Natural killer cell treated with Interleukin-12 subunit alpha and Interleukin-12 subunit beta and Interleukin-15 and Interleukin-18, amount 100 ng/mL, for 72 hours (primary cell): ENCODE measurements around the gene DDIT3. TPM values are rescaled to one million over a fixed set of nuclear protein-coding genes. Genes with fewer than 3 reads are reported as not detected.

Source experiments
- ATAC-seq, 2 donors: fragments of 150-1000 bp; cut with Tn5 transposase in 1 of 2; sonication (Bioruptor Pico), chemical (Tn5 transposase) in 1 of 2; 2 replicates each; pipeline ENCODE4 v1.10.0; 2021
- DNase-seq: peaks from one replicate; pipeline ENCODE4 v3.0.0; 2022; ENCODE audit warnings: low spot score
- H3K27ac Mint-ChIP-seq, 2 donors: 1 replicate in 1 of 2; 2 replicates in 1 of 2; pipeline ENCODE4 v1.8.0; 2022; ENCODE audit warnings: mixed read lengths in 2 of 2, mild to moderate bottlenecking in 1 of 2, moderate library complexity in 1 of 2
- H3K27me3 Mint-ChIP-seq, 2 donors: 1 replicate in 1 of 2; 2 replicates in 1 of 2; pipeline ENCODE4 v1.8.0; 2022; ENCODE audit warnings: mixed read lengths in 2 of 2
- H3K36me3 Mint-ChIP-seq: one replicate; pipeline ENCODE4 v1.8.0; 2022; ENCODE audit warnings: mixed read lengths
- H3K4me1 Mint-ChIP-seq, 2 donors: 1 replicate in 1 of 2; 2 replicates in 1 of 2; pipeline ENCODE4 v1.8.0; 2022; ENCODE audit warnings: low read depth in 2 of 2, mixed read lengths in 2 of 2, mild to moderate bottlenecking in 1 of 2
- H3K4me3 Mint-ChIP-seq: one replicate; pipeline ENCODE4 v1.8.0; 2022; ENCODE audit warnings: mixed read lengths
- H3K9me3 Mint-ChIP-seq: 2 replicates; pipeline ENCODE4 v1.8.0; 2022; ENCODE audit warnings: mixed read lengths
- total RNA-seq, 2 donors: library from RNA; stranded (reverse); gene quantifications; one replicate each; pipeline ENCODE4 v1.2.3, GENCODE V29; 2022

DDIT3 gene
- total RNA-seq, 2 donors from 2014 or later, result 22.2 to 39.8 TPM

- H3K27ac Mint-ChIP-seq, result peak within 1 kb of the TSS; percentile 84 to 98
- peak within 1 kb of the TSS; percentile 95 for H3K4me3 Mint-ChIP-seq
- H3K4me1 Mint-ChIP-seq, result peaks cover 30 to 32% of the 10 kb centered on the region in 2 donors
- H3K27me3 Mint-ChIP-seq, result no peaks in the 10 kb centered on the region
- H3K9me3 Mint-ChIP-seq, result no peaks in the 10 kb centered on the region
- peaks cover 34% of the 10 kb centered on the region for H3K36me3 Mint-ChIP-seq
- peak; percentile 96 for DNase-seq
- ATAC-seq, result peak; percentile 99 to 100
These were observed 32.5 kb downstream of the DDIT3 start, which contains the start of gene MARS1 for GRCh38 chr12:57487597-57488401. Gene MARS1 (plus strand): TSS chr12:57488068. CDS start chr12:57488091, 23 bp downstream.

DNA sequence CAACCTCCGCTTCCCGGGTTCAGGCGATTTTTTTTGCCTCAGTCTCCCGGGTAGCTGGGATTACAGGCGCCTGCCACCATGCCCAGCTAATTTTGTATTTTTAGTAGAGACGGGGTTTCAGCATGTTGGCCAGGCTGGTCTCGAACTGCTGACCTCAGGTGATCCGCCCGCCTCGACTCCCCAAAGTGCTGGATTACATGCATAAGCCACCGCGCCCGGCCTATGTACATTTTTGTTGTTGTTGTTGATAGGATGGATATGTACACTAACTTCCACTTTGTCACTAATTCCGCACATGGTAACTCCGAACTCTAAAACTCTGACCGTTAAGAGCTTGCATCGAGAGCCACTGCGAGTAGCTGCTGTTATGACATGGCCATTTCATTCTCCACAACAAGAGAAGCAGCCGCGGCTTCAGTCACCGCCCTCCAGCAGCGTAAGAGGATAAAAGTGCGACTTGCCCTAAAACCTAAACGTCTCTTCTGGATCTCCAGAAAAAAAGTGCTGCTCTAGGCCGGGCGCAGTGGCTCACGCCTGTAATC lies 33.2 kb downstream of the DDIT3 start:
- Mint-ChIP-seq H3K4me3 (no peak overlapping the region), H3K4me1 (peaks cover 30% of the 10 kb centered on the region in 2 donors), H3K9me3 (no peaks in the 10 kb centered on the region), H3K36me3 (peaks cover 29% of the 10 kb centered on the region), H3K27ac (peak overlapping the region; percentile 84 to 98), H3K27me3 (no peaks in the 10 kb centered on the region)
- DNase-seq (no peak), ATAC-seq (no peak)

GRCh38 chr12:57485695-57486094 lies 34.6 kb downstream of the DDIT3 start:
- Mint-ChIP-seq H3K27me3 (no peaks in the 10 kb centered on the region), H3K36me3 (peaks cover 16% of the 10 kb centered on the region), H3K27ac (no peak overlapping the region), H3K4me3 (no peak overlapping the region), H3K9me3 (no peaks in the 10 kb centered on the region), H3K4me1 (peaks cover 32 to 35% of the 10 kb centered on the region in 2 donors)
- ATAC-seq, result no peak
- no peak for DNase-seq

- Mint-ChIP-seq H3K27ac (peak overlapping the region; percentile 14 to 31), H3K27me3 (no peaks in the 10 kb centered on the region), H3K4me3 (no peak overlapping the region), H3K9me3 (no peaks in the 10 kb centered on the region), H3K36me3 (peaks cover 4% of the 10 kb centered on the region), H3K4me1 (peaks cover 40 to 41% of the 10 kb centered on the region in 2 donors)
- DNase-seq, result no peak
- no peak for ATAC-seq
These were observed 36.8 kb downstream of the DDIT3 start for GRCh38 chr12:57483466-57483865.

DNA sequence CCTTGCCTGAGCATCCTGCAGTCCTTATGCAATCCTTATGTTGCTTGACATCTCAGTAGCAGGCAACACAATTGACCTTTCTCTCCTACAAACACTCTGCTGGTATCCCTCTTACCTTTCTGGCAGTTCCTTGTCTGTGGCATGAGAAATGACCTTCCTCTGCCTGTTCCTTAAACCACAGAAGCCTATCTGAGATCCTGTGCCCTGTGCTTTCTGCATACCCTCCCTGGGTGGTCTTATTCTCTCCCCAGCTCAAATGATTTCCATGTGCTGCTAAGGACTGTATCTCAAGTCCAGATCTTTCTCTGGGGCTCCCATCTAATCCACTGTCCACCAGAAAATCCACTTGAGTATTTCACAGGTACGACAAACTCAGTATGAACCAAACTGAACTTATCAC lies 38.6 kb downstream of the DDIT3 start:
- Mint-ChIP-seq H3K36me3 (no peaks in the 10 kb centered on the region), H3K4me1 (peaks cover 50 to 58% of the 10 kb centered on the region in 2 donors), H3K27ac (peak overlapping the region; percentile 98 to 100), H3K9me3 (no peaks in the 10 kb centered on the region), H3K27me3 (no peaks in the 10 kb centered on the region), H3K4me3 (peak overlapping the region; percentile 89)
- no peak for DNase-seq
- ATAC-seq, result no peak

DNA sequence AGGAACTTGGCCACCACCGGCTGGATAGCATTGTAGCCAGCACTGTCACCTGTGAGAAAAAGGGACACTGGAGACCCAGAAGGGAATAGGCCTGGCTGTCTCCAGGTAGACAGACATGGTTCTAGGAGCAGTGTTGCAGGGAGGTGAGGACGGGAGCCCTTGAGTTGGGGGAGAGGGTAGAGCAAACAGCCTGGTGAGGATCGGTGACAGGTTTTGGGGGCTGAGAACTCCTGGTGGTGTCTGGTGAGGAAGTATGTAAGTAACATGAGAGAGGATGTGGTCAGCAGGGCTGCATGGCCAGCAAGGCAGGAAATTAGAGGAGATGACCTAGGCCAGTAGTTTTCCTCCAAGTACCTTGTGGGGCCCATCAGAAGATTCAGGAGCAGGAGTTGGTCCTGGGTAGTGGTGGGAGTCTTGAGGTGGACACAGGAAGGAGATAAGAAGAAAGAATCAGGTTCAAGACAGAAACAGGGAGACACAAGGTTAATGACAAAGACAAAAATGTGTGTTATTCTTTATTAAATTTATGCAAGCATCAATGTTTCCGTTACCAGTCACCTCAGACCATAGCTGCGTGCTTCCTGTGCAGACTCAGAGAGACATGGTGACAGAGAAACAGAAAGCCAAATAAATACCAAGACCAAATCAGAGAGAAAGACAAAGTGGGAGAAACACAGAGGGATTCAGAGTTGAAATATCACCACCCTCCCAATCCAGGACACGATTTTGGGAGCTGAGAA lies 40.8 kb downstream of the DDIT3 start, which contains the start of gene ARHGAP9:
Gene ARHGAP9 (minus strand): TSS at position 491 of the 740 bp plus-strand sequence. CDS start 460 bp downstream, at position 31.
- peaks cover 3% of the 10 kb centered on the region for H3K36me3 Mint-ChIP-seq

GRCh38 chr12:57479043-57479375 lies 41.3 kb downstream of the DDIT3 start:
- Mint-ChIP-seq H3K36me3 (peaks cover 9% of the 10 kb centered on the region), H3K4me1 (peaks cover 67 to 81% of the 10 kb centered on the region in 2 donors), H3K27me3 (no peaks in the 10 kb centered on the region), H3K27ac (peak overlapping the region; percentile 98 to 100), H3K9me3 (no peaks in the 10 kb centered on the region), H3K4me3 (peak overlapping the region; percentile 89)
- DNase-seq (no peak), ATAC-seq (peak; percentile 10 to 25)

More for the DNA sequence above, 40.8 kb downstream of the DDIT3 start, which contains the start of gene ARHGAP9:
- no peaks in the 10 kb centered on the region for H3K9me3 Mint-ChIP-seq
- DNase-seq, result peak; percentile 82
- peak; percentile 77 for ATAC-seq
- H3K27ac Mint-ChIP-seq, result peak within 1 kb of the TSS; percentile 98 to 100
- H3K4me3 Mint-ChIP-seq, result peak within 1 kb of the TSS; percentile 89
- H3K27me3 Mint-ChIP-seq, result no peaks in the 10 kb centered on the region
- H3K4me1 Mint-ChIP-seq, result peaks cover 62 to 76% of the 10 kb centered on the region in 2 donors

DNA sequence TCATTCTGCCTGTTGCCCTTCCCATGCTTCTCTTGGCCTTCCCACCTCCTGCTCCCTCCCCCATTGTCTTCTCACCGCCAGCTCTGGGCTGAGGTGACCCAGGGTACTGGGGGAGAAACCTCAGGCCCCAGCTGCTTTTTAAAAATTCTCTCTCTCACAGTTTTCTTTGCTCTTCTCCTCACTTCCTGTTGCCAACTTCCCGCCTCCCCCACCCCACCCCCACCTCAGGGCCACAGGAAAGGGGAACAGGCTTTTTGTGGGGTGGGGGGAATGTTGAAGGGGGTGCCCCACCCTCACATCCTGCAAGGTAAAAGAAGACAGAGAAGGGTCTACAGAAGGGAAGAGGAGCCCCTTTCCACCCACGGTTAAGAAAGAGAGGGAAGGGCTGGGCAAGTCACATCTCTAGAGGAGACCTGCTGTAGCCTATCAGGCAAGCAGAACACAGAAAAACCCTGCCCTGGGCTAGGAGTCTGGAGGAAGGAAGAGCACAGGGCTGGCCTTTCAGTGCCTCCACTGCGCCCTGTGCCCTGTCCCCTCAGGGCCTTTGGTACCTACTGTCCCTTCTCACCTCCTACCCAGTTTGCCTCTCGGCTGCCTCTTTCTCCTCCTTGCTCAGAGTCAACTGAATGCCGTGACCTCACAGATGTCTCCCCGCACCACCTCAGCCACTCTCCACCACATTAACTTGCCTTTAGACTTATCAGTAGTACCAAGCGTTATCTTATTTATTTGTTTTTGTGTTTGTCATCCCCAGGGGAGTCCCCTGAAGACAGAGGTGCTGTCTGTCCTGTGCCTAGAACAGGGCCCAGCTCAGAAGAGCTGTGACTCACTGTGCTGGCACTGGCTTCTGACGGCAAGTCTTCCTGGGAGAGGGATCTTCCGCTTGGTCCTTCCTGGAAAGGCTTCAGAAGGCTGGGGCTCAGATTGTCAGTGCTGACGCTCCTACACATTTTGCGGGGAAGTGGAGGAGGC lies 42.3 kb downstream of the DDIT3 start:
- peak overlapping the region; percentile 98 to 100 for H3K27ac Mint-ChIP-seq
- peak; percentile 55 to 67 for ATAC-seq

DNA sequence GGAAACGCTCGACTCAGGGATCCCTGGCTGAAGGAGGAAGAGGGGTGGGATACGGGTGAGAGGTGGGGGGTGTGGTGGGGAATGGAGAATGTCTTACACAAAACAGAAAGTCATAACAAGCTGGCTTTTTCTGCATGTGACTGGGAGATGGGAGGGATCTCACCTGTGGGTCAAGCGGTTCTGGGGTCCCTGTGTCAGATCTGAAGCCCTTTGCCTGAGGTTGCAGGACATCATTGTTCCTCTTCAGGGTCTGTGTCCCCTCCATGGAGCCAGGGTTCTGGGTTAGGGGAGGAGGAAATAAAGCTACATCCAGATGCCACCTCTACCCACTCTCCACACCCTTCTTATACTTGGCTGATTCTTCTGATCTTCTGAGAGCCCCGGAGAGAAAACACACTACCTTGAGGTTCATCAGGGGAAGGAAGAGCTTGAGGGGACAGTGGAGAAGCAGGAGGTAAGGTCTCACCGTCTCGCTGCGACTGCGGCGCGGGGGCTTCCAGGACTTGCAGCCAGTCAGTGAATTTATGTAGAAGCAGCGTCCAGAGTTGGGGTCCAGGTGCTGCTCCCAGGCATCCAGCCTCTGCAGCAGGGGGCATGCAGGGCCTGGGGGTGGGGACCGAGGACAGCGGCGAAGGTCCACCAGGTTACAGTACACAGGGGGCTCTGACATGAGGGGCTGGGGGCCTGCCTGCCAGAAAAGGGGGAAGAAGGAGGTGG lies 43.2 kb downstream of the DDIT3 start:
- no peak for ATAC-seq
- no peaks in the 10 kb centered on the region for H3K9me3 Mint-ChIP-seq

More for the DNA sequence above, 42.3 kb downstream of the DDIT3 start:
- no peaks in the 10 kb centered on the region for H3K9me3 Mint-ChIP-seq
- H3K27me3 Mint-ChIP-seq, result no peaks in the 10 kb centered on the region
- DNase-seq, result no peak
- H3K4me1 Mint-ChIP-seq, result peaks cover 67 to 83% of the 10 kb centered on the region in 2 donors
- peak overlapping the region; percentile 89 for H3K4me3 Mint-ChIP-seq
- H3K36me3 Mint-ChIP-seq, result peaks cover 15% of the 10 kb centered on the region

DNA sequence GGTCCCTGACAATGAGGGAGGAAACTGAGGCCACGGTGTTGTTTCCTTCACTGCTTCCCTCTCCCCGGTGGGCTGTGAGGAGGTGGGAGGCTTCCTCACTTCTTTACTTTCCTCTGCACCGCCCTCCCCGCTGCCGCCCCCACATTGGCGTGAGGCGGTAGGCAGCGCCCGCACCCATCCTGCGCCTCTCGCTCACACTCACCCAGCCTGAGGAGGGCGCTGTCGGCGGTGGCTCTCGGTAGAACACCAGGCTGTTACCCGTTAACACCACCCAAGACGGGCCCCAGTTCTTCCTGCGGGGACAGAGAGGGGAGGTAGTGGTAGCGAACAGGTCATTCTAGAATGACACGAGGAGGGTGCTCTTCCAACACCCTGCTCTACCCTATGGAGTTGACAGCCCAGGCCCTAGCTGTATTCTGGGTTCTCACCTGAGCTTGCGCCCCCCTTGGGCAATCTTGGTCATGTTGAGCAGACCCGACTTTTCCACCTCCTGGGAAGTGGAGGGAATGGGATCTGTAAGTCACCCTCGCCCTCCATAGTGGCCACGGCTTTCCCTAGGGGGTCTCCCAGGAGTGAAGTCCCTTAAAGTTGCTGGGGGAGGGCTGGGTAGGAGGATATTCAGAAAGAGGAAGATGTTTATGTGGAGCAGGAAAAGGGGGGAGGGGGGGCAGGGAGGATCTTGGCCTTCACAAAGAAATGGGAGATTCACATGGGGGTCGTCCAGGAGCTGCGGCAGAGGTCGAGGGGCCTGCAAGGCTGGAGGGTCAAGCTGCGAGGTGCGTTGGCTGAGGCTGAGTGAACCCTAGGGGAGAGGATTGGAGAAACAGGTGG lies 43.9 kb downstream of the DDIT3 start:
- Mint-ChIP-seq H3K4me3 (peak overlapping the region; percentile 89), H3K4me1 (peaks cover 73 to 89% of the 10 kb centered on the region in 2 donors), H3K27me3 (no peaks in the 10 kb centered on the region), H3K9me3 (no peaks in the 10 kb centered on the region), H3K27ac (peak overlapping the region; percentile 98 to 100), H3K36me3 (peaks cover 15% of the 10 kb centered on the region)
- ATAC-seq, result peak; percentile 46 to 63
- DNase-seq, result peak; percentile 79

More for the DNA sequence above, 43.2 kb downstream of the DDIT3 start:
- peaks cover 15% of the 10 kb centered on the region for H3K36me3 Mint-ChIP-seq
- peaks cover 73 to 90% of the 10 kb centered on the region in 2 donors for H3K4me1 Mint-ChIP-seq
- peak overlapping the region; percentile 89 for H3K4me3 Mint-ChIP-seq
- H3K27me3 Mint-ChIP-seq, result no peaks in the 10 kb centered on the region
- DNase-seq, result no peak
- H3K27ac Mint-ChIP-seq, result peak overlapping the region; percentile 98 to 100

GRCh38 chr12:57475271-57476161 lies 44.8 kb downstream of the DDIT3 start:
- Mint-ChIP-seq H3K9me3 (no peaks in the 10 kb centered on the region), H3K27ac (peak overlapping the region; percentile 98 to 100), H3K36me3 (peaks cover 15% of the 10 kb centered on the region), H3K27me3 (no peaks in the 10 kb centered on the region), H3K4me3 (peak overlapping the region; percentile 89), H3K4me1 (peaks cover 68 to 81% of the 10 kb centered on the region in 2 donors)
- ATAC-seq (no peak), DNase-seq (no peak)
